ENCODE measurements around the gene RFK. TPM values are rescaled to one million over a fixed set of nuclear protein-coding genes. Genes with fewer than 3 reads are reported as not detected.

RFK gene
- total RNA-seq, 1 donor from 2014 or later = 26.8 TPM

DNA sequence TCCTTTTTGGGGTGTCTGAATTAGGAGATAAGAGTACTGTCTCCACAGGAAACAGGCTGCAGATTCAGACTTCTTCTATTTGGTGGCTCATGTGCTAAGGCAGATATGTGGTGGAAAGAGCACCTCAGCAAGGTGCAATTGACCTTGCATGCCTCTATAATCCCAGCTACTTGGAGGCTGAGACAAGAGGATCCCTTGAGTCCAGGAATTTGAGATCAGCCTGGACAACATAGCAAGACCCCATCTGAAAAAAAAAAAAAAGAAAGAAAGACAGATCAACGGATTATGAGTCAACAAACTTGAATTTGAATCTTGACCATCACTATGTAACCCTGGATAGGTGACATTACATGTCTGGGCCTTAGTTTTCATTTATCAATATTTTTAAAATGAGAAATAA, 44.4 kb downstream of the RFK start:
- Histone ChIP-seq H2AFZ (ENCODE audit: low read depth, low read length) (no peak overlapping the region), H3K4me3 (ENCODE audit: insufficient read depth, low read depth, low read length) (no peak overlapping the region), H3K27ac (ENCODE audit: low read depth, low read length) (no peak overlapping the region), H3K4me1 (ENCODE audit: insufficient read depth, low read length) (no peaks in the 10 kb centered on the region), H3K27me3 (ENCODE audit: insufficient read depth, low read length) (peaks cover 25% of the 10 kb centered on the region), H3K9me3 (ENCODE audit: insufficient read depth, low read depth, low read length) (no peaks in the 10 kb centered on the region), H3K79me2 (ENCODE audit: insufficient read depth, low read length) (no peaks in the 10 kb centered on the region), H3K36me3 (ENCODE audit: insufficient read depth, low read length) (no peaks in the 10 kb centered on the region), H4K20me1 (ENCODE audit: insufficient read depth, low read length) (no peaks in the 10 kb centered on the region), H3K4me2 (ENCODE audit: low read length) (no peak overlapping the region), H3K9ac (ENCODE audit: low read length) (no peak overlapping the region)
- Mint-ChIP-seq H3K9me3 (ENCODE audit: unreplicated experiment) (peaks cover 3% of the 10 kb centered on the region), H3K27ac (ENCODE audit: unreplicated experiment) (no peak overlapping the region), H3K27me3 (ENCODE audit: low read depth, unreplicated experiment) (peaks cover 29% of the 10 kb centered on the region), H3K4me1 (ENCODE audit: low read depth, unreplicated experiment) (peaks cover 5% of the 10 kb centered on the region), H3K36me3 (ENCODE audit: low read depth, unreplicated experiment) (peaks cover 1% of the 10 kb centered on the region), H3K4me3 (ENCODE audit: unreplicated experiment) (no peak overlapping the region)
- TF ChIP-seq EZH2 (IDR thresholded peaks at IDR 0.05; ENCODE audit: insufficient read depth, low read length) = no peak
- TF ChIP-seq, protein P1, sequence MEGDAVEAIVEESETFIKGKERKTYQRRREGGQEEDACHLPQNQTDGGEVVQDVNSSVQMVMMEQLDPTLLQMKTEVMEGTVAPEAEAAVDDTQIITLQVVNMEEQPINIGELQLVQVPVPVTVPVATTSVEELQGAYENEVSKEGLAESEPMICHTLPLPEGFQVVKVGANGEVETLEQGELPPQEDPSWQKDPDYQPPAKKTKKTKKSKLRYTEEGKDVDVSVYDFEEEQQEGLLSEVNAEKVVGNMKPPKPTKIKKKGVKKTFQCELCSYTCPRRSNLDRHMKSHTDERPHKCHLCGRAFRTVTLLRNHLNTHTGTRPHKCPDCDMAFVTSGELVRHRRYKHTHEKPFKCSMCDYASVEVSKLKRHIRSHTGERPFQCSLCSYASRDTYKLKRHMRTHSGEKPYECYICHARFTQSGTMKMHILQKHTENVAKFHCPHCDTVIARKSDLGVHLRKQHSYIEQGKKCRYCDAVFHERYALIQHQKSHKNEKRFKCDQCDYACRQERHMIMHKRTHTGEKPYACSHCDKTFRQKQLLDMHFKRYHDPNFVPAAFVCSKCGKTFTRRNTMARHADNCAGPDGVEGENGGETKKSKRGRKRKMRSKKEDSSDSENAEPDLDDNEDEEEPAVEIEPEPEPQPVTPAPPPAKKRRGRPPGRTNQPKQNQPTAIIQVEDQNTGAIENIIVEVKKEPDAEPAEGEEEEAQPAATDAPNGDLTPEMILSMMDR (IDR thresholded peaks at IDR 0.05; ENCODE audit: insufficient read depth, low read depth, low read length) = no peak
- FAIRE-seq (no peak), DNase-seq (ENCODE audit: low read depth) (no peak)

DNA sequence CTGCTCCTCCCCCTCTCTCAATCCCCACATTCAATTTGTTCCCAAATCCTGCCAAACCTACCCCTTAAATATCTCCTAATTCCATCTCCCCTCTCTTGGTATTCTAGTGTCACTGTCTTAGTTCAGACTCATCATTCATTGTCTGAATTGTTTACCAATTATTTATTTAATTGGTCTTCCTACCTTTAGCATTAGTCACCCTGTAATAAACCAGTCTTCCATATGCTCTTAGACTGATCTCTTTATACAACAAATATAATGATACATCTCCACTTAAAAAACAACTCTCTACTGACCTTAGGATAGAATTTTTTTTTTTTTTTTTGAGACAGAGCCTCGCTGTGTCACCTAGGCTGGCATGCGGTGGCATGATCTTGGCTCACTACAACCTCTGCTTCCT, 51.4 kb downstream of the RFK start:
- no peak for FAIRE-seq
- no peaks in the 10 kb centered on the region for H3K4me1 Mint-ChIP-seq (ENCODE audit: low read depth, unreplicated experiment)
- no peak overlapping the region for H3K27ac ChIP-seq (ENCODE audit: low read depth, low read length)
- no peak overlapping the region for H3K4me3 ChIP-seq (ENCODE audit: insufficient read depth, low read depth, low read length)
- no peak overlapping the region for H3K4me2 ChIP-seq (ENCODE audit: low read length)
- no peak for DNase-seq (ENCODE audit: low read depth)
- H3K9ac ChIP-seq (ENCODE audit: low read length) = no peak overlapping the region
- TF ChIP-seq EZH2 (IDR thresholded peaks at IDR 0.05; ENCODE audit: insufficient read depth, low read length) = no peak
- TF ChIP-seq, protein P1 (IDR thresholded peaks at IDR 0.05; ENCODE audit: insufficient read depth, low read depth, low read length) = no peak
- H2AFZ ChIP-seq (ENCODE audit: low read depth, low read length) = no peak overlapping the region
- H4K20me1 ChIP-seq (ENCODE audit: insufficient read depth, low read length) = no peaks in the 10 kb centered on the region
- H3K9me3 Mint-ChIP-seq (ENCODE audit: unreplicated experiment) = peaks cover 4% of the 10 kb centered on the region
- no peak overlapping the region for H3K4me3 Mint-ChIP-seq (ENCODE audit: unreplicated experiment)
- no peaks in the 10 kb centered on the region for H3K4me1 ChIP-seq (ENCODE audit: insufficient read depth, low read length)
- peaks cover 31% of the 10 kb centered on the region for H3K27me3 Mint-ChIP-seq (ENCODE audit: low read depth, unreplicated experiment)
- H3K36me3 Mint-ChIP-seq (ENCODE audit: low read depth, unreplicated experiment) = no peaks in the 10 kb centered on the region
- H3K9me3 ChIP-seq (ENCODE audit: insufficient read depth, low read depth, low read length) = no peaks in the 10 kb centered on the region
- no peak overlapping the region for H3K27ac Mint-ChIP-seq (ENCODE audit: unreplicated experiment)
- H3K27me3 ChIP-seq (ENCODE audit: insufficient read depth, low read length) = no peaks in the 10 kb centered on the region
- H3K79me2 ChIP-seq (ENCODE audit: insufficient read depth, low read length) = no peaks in the 10 kb centered on the region
- H3K36me3 ChIP-seq (ENCODE audit: insufficient read depth, low read length) = no peaks in the 10 kb centered on the region

- FAIRE-seq = no peak
- Mint-ChIP-seq H3K36me3 (ENCODE audit: low read depth, unreplicated experiment) (no peaks in the 10 kb centered on the region), H3K27ac (ENCODE audit: unreplicated experiment) (no peak overlapping the region), H3K4me3 (ENCODE audit: unreplicated experiment) (no peak overlapping the region), H3K9me3 (ENCODE audit: unreplicated experiment) (peaks cover 4% of the 10 kb centered on the region), H3K4me1 (ENCODE audit: low read depth, unreplicated experiment) (no peaks in the 10 kb centered on the region), H3K27me3 (ENCODE audit: low read depth, unreplicated experiment) (peaks cover 31% of the 10 kb centered on the region)
- Histone ChIP-seq H3K27me3 (ENCODE audit: insufficient read depth, low read length) (no peaks in the 10 kb centered on the region), H3K9me3 (ENCODE audit: insufficient read depth, low read depth, low read length) (no peaks in the 10 kb centered on the region), H3K27ac (ENCODE audit: low read depth, low read length) (no peak overlapping the region), H3K4me3 (ENCODE audit: insufficient read depth, low read depth, low read length) (no peak overlapping the region), H3K4me2 (ENCODE audit: low read length) (no peak overlapping the region), H4K20me1 (ENCODE audit: insufficient read depth, low read length) (no peaks in the 10 kb centered on the region), H3K4me1 (ENCODE audit: insufficient read depth, low read length) (no peaks in the 10 kb centered on the region), H3K79me2 (ENCODE audit: insufficient read depth, low read length) (no peaks in the 10 kb centered on the region), H2AFZ (ENCODE audit: low read depth, low read length) (no peak overlapping the region), H3K9ac (ENCODE audit: low read length) (no peak overlapping the region), H3K36me3 (ENCODE audit: insufficient read depth, low read length) (no peaks in the 10 kb centered on the region)
- DNase-seq (ENCODE audit: low read depth) = no peak
- TF ChIP-seq EZH2 (IDR thresholded peaks at IDR 0.05; ENCODE audit: insufficient read depth, low read length) = no peak
- TF ChIP-seq, protein P1 (IDR thresholded peaks at IDR 0.05; ENCODE audit: insufficient read depth, low read depth, low read length) = no peak
Measured at GRCh38 chr9:76342201-76342600, 52.0 kb downstream of the RFK start.
